GM21390 (cell line): ENCODE results near the gene CERS6.
"Not testable (repeated sequence)": the region's sequence is repeated elsewhere in the genome, so short reads cannot be mapped to it uniquely, and the experiment has no call there.

ENCODE experiments used
- ATAC-seq: cut with Tn5 transposase; IDR thresholded peaks from one replicate; pipeline ENCODE4 v1.9.1; 2021; ENCODE audit not compliant: unreplicated experiment

Gene CERS6

GRCh38 chr2:168633200-168633599 is 177.1 kb downstream of the CERS6 start:
- ATAC-seq, result no peak

- ATAC-seq, result peak; percentile 47
Measured at GRCh38 chr2:168633895-168634294, 177.8 kb downstream of the CERS6 start.

- no peak for ATAC-seq
Measured at GRCh38 chr2:168635065-168635577, 179.0 kb downstream of the CERS6 start.

- ATAC-seq, result no peak
Measured at GRCh38 chr2:168639018-168639417, 182.9 kb downstream of the CERS6 start.

- ATAC-seq, result no peak
Measured at GRCh38 chr2:168639441-168639898, 183.4 kb downstream of the CERS6 start.

GRCh38 chr2:168640039-168640438 is 184.0 kb downstream of the CERS6 start:
- no peak for ATAC-seq

- ATAC-seq, result no peak
Measured at GRCh38 chr2:168641636-168642035, 185.6 kb downstream of the CERS6 start.

GRCh38 chr2:168642873-168643272 is 186.8 kb downstream of the CERS6 start:
- ATAC-seq, result no peak

- ATAC-seq, result no peak
Measured at GRCh38 chr2:168643979-168644378, 187.9 kb downstream of the CERS6 start.

- ATAC-seq, result no peak
Measured at GRCh38 chr2:168645696-168646338, 189.7 kb downstream of the CERS6 start.

GRCh38 chr2:168649105-168649504 is 193.0 kb downstream of the CERS6 start:
- ATAC-seq, result no peak

GRCh38 chr2:168649562-168649961 is 193.5 kb downstream of the CERS6 start:
- no peak for ATAC-seq

- no peak for ATAC-seq
Measured at GRCh38 chr2:168650139-168650538, 194.1 kb downstream of the CERS6 start.

- ATAC-seq, result no peak
Measured at GRCh38 chr2:168650781-168651180, 194.7 kb downstream of the CERS6 start.

- no peak for ATAC-seq
Measured at GRCh38 chr2:168652997-168653921, 197.2 kb downstream of the CERS6 start.

GRCh38 chr2:168654705-168655104 is 198.6 kb downstream of the CERS6 start:
- no peak for ATAC-seq

GRCh38 chr2:168655207-168655606 is 199.1 kb downstream of the CERS6 start:
- ATAC-seq, result no peak

GRCh38 chr2:168657378-168657777 is 201.3 kb downstream of the CERS6 start:
- not testable (repeated sequence) for ATAC-seq

- ATAC-seq, result no peak
Measured at GRCh38 chr2:168658706-168659105, 202.6 kb downstream of the CERS6 start.

GRCh38 chr2:168660870-168661862 is 205.1 kb downstream of the CERS6 start:
- ATAC-seq, result no peak

- ATAC-seq, result no peak
Measured at GRCh38 chr2:168661863-168662256, 205.8 kb downstream of the CERS6 start.
